ENCODE data around the gene PIK3R6.

Gene PIK3R6

DNA sequence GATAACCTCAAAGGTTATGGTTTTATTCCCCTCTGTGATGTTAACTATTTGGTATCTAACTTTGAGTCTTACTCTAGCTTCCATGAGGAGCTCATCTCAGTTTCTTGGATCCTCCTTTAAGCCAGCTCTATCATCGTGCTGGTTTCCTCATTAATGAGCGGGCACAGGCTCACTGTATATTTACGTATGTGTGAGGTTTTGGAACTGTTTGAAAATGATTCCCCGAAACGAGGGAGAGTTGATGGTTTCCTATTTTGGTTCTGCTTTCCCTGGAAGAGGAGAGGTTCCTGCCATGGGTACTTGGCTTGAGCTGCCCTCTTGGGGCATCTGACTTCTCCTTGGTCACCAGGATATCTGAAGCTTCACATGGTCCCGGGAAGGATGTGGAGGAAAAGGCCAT is 32.7 kb upstream of the PIK3R6 start:
- H3K4me3 ChIP-seq = no peak overlapping the region
- TF ChIP-seq CTCF (IDR thresholded peaks at IDR 0.05) = no peak
- no peak overlapping the region for H3K27ac ChIP-seq
- no peak for DNase-seq (ENCODE audit: low spot score)

GRCh38 chr17:8898636-8899035 is 31.2 kb upstream of the PIK3R6 start:
- H3K27ac ChIP-seq = no peak overlapping the region
- no peak for TF ChIP-seq CTCF (IDR thresholded peaks at IDR 0.05)
- no peak overlapping the region for H3K4me3 ChIP-seq
- DNase-seq (ENCODE audit: low spot score) = no peak

DNA sequence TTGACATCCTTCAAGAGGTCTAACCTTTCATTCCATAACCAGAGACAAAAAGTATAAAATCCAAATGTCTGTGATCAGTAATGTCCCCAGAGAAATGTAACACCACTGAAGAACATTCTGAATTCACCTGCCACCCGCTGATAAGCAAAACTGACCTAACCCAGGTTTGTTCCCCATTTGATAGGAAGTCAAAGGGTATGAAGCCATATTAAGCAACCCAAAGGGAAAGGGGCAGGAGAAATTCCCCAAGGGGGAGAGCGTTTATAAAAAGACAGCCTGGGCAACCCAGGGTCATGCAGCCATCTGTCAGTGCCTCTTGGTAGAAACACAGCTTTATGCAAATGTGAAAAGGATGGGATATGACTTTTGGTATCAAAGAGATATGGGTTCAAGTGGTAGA is 30.7 kb upstream of the PIK3R6 start:
- no peak overlapping the region for H3K27ac ChIP-seq
- no peak for DNase-seq (ENCODE audit: low spot score)
- H3K4me3 ChIP-seq = no peak overlapping the region
- no peak for TF ChIP-seq CTCF (IDR thresholded peaks at IDR 0.05)

DNA sequence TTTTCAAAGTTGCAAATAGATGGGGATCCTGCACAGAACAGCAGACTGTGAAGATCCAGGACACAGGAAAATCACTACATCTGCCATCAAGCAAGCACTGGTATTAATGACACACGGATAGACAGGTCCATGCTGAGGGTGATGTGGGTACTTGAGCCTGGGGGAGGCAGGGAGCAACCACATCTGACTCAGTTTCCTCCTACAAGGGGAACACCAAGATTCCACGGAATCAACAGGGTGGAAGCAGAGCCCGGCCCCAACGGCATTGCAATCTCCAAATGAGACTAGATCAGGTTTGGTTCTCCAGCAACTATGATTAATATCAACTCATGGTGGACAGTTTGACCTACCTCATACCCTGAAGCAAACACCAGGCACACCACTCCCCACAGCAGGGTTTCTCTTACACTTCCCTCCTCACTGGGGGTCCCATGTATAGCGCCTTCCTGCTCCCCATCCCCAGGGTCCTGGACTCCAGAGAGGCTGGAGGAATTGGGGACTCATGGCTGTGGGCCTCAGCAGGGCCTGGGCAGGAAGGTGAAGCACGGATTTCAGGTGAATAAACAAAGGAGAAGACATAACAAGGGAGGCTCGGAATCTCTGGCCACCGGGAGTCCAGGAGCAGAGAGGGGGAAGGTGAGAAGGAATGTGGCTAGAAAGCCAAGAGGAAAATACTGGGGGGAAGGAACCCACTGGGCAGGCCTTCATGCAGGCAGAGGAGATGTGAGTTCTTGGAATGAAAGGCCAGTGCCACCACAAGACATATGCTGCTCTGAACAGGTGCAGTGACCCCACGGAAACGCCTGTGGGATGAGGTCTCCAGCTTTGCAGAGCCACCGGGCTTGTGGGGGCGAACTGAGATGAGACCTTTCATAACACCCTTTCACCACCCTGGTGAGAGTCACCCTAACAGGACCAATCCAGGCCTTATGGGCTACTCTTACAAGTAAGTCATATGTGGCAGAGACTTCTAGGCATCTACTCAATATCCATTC is 29.5 kb upstream of the PIK3R6 start:
- Histone ChIP-seq H3K27ac (no peak overlapping the region), H3K4me3 (no peak overlapping the region)
- TF ChIP-seq CTCF (IDR thresholded peaks at IDR 0.05) = no peak
- peak; percentile 46 for DNase-seq (ENCODE audit: low spot score)

- no peak for DNase-seq (ENCODE audit: low spot score)
- TF ChIP-seq CTCF (IDR thresholded peaks at IDR 0.05) = no peak
- Histone ChIP-seq H3K27ac (no peak overlapping the region), H3K4me3 (no peak overlapping the region)
Measured at GRCh38 chr17:8896087-8896486, 28.6 kb upstream of the PIK3R6 start.

DNA sequence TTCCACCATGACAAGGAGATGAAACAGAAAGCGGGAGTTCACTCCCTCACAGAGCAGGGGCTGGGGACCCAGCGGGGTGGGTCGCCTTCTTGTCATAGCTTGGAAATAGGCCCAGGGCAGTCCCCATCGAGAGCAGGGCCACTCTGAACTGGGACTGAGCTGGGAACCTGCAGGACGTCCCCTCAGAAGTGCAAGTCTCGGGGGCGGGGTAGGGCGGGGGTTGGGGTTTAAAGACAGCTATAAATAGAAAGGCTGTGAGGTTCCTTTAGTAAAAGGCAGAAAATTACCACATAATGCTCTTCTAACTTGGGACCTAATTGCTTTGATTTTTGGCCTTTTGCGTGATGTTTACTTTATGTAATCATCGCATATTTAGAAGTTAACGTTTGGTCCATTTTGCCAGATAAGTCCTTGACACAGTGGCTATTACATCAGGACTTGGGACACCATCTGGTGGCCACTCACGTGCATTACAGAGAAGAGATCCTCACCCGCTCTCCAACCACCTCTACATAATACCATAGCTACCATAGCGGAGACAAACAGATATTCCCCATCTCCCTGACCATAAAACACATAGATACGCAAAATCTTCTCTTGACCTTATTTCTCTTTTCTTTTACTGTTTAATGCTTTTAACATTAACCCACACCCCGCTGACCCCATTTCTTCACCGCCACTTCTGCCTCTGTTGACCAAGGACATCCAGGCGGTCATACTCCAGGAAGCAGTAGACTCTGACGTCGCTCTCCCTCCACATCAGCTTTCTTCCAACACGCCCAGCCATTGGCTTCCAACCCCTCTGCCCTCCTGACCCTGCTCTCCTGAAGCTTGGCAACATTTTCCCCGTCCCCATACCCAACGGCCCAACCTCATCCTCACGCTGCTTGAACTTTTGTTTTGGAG is 27.5 kb upstream of the PIK3R6 start:
- Histone ChIP-seq H3K27ac (no peak overlapping the region), H3K4me3 (peak overlapping the region; percentile 9)
- peak; percentile 71 for DNase-seq (ENCODE audit: low spot score)
- TF ChIP-seq CTCF (IDR thresholded peaks at IDR 0.05) = peak; percentile 44

Measured in coronary artery (tissue), 2 donors.